K562 (cell line): Measurements from ENCODE around the gene PRKCB. TPM values are rescaled to one million over a fixed set of nuclear protein-coding genes. Genes with fewer than 3 reads are reported as not detected.

Experiments used
- ATAC-seq: fragments of 200-7000 bp; cut with Tn5 transposase; 3 replicates; pipeline ENCODE4 v1.9.1; 2020; ENCODE audit warnings: moderate library complexity
- BruUV-seq: library from RNA; stranded (reverse); fragments of 400-500 nt; replicated peaks from 2 replicates; lab custom pipeline; 2021; lab: Mats Ljungman, UMichigan
- CTCF ChIA-PET: fragments of 300-600 bp; formaldehyde crosslinking; extraction: SDS; loops from one replicate; lab custom pipeline; 2021; ENCODE audit warnings: low intra/inter-chr PET ratio; lab: Yijun Ruan, JAX
- POLR2A ChIA-PET: fragments of 300-600, 350-650 bp; sonication (Branson Sonifier 250); formaldehyde crosslinking; extraction: SDS; loops from one replicate; lab custom pipeline; 2021; ENCODE audit warnings: antibody characterized with exemption, inconsistent platforms; lab: Yijun Ruan, JAX
- DNase-seq, 4 experiments: peaks; one replicate each; pipeline versions ENCODE4 v3.0.0 to v3.0.0-alpha.2; 2011 to 2018; ENCODE audit warnings: low spot score in 3 of 4, mixed read lengths in 3 of 4; ENCODE audit errors: extremely low read depth in 1 of 4
- FAIRE-seq: peaks from 2 replicates; lab custom pipeline; 2011; peaks lifted over from hg19 to GRCh38; lab: Jason Lieb, UNC
- H2AFZ ChIP-seq: 2 replicates; pipeline ENCODE4 v1.6.0; 2011; ENCODE audit warnings: low read depth, low read length, control low read depth, inconsistent platforms
- H3K27ac ChIP-seq: fragments of 200-600 bp; 3 replicates; pipeline ENCODE4 v1.8.0; 2011; ENCODE audit warnings: low read depth, mild to moderate bottlenecking, control low read depth, inconsistent platforms, low read length, moderate library complexity, mixed read lengths; ENCODE audit errors: extremely low read depth
- H3K27me3 ChIP-seq, 2 experiments: fragments of 300-600 bp in 1 of 2; 2 replicates in 1 of 2; 3 replicates in 1 of 2; pipeline versions ENCODE4 v1.6.0 to v1.8.0; 2011; ENCODE audit warnings: inconsistent platforms in 2 of 2, low read length in 2 of 2, mild to moderate bottlenecking in 1 of 2, mixed read lengths in 1 of 2, moderate library complexity in 1 of 2; ENCODE audit not compliant: control insufficient read depth in 2 of 2, insufficient read depth in 2 of 2
- H3K36me3 ChIP-seq: fragments of 300-600 bp; 3 replicates; pipeline ENCODE4 v1.8.0; 2011; ENCODE audit warnings: mild to moderate bottlenecking, low read length, inconsistent platforms; ENCODE audit not compliant: control insufficient read depth, insufficient read depth
- H3K4me1 ChIP-seq, 2 experiments: fragments of 200-600 bp in 1 of 2; replicated peaks in 1 of 2; 2 replicates in 1 of 2; 3 replicates in 1 of 2; pipeline versions ENCODE4 v1.5.1 to v1.8.0; 2011; ENCODE audit warnings: inconsistent platforms in 2 of 2, low read length in 2 of 2, mild to moderate bottlenecking in 1 of 2, mixed read lengths in 1 of 2, moderate library complexity in 1 of 2; ENCODE audit not compliant: control insufficient read depth in 2 of 2, insufficient read depth in 2 of 2
- H3K4me2 ChIP-seq: 2 replicates; pipeline ENCODE4 v1.6.1; 2011; ENCODE audit warnings: low read length, control low read depth, inconsistent platforms, mixed read lengths; ENCODE audit not compliant: insufficient read depth
- H3K4me3 ChIP-seq: fragments of 200-600 bp; sonication (generic), shearing (Covaris generic); 2 replicates; pipeline ENCODE4 v1.5.1; 2016; ENCODE audit warnings: control low read depth, inconsistent platforms
- H3K79me2 ChIP-seq: fragments of 200-600 bp; 3 replicates; pipeline ENCODE4 v1.8.0; 2011; ENCODE audit warnings: low read length, inconsistent platforms; ENCODE audit not compliant: control insufficient read depth, insufficient read depth
- H3K9ac ChIP-seq, 2 experiments: 2 replicates each; pipeline versions ENCODE4 v1.6.0 to v1.6.1; 2011; ENCODE audit warnings: low read depth in 2 of 2, low read length in 2 of 2, control low read depth in 1 of 2, inconsistent platforms in 1 of 2, mild to moderate bottlenecking in 1 of 2, mixed read lengths in 1 of 2; ENCODE audit not compliant: insufficient read depth in 1 of 2
- H3K9me1 ChIP-seq: one replicate; pipeline ENCODE4 v1.6.0; 2011; ENCODE audit warnings: inconsistent platforms, mild to moderate bottlenecking, low read length, moderate library complexity; ENCODE audit not compliant: control insufficient read depth, insufficient read depth
- H3K9me3 ChIP-seq: replicated peaks from 2 replicates; pipeline ENCODE4 v1.5.1; 2011; ENCODE audit warnings: low read depth, low read length, inconsistent platforms; ENCODE audit not compliant: control insufficient read depth, insufficient read depth
- H4K20me1 ChIP-seq: replicated peaks from 2 replicates; pipeline ENCODE4 v1.6.1; 2011; ENCODE audit warnings: low read length, inconsistent platforms, mixed read lengths; ENCODE audit not compliant: control insufficient read depth, insufficient read depth
- CHD1 ChIP-seq: fragments of 200-600 bp; sonication (generic); IDR thresholded peaks from one replicate; pipeline ENCODE4 v1.6.1; 2012; ENCODE audit warnings: mild to moderate bottlenecking, moderate library complexity, low read length, inconsistent platforms
- KAT8 ChIP-seq: fragments of 450-650 bp; IDR thresholded peaks from 2 replicates; pipeline ENCODE4 v1.6.1; 2016; ENCODE audit warnings: low read depth, mild to moderate bottlenecking
- NR2C2 ChIP-seq, 2 experiments: fragments of 200-800 bp in 1 of 2; sonication (Bioruptor generic) in 1 of 2; sonication (generic) in 1 of 2; formaldehyde crosslinking in 1 of 2; IDR thresholded peaks; 2 replicates each; pipeline versions ENCODE4 v1.6.1 to v1.8.0; 2016 to 2022; ENCODE audit warnings: mild to moderate bottlenecking in 1 of 2, missing compliant biosample characterization in 1 of 2, missing genetic modification characterization in 1 of 2, missing genetic modification reagents in 1 of 2
- POLR2A ChIP-seq: fragments of 450-650 bp; conservative IDR thresholded peaks from 2 replicates; pipeline ENCODE4 v1.6.1; 2016
- RREB1 ChIP-seq: fragments of 250-450 bp; sonication (Bioruptor Pico); IDR thresholded peaks from 2 replicates; pipeline ENCODE4 v1.4.0; 2020
- SIX5 ChIP-seq, 2 experiments: IDR thresholded peaks; 2 replicates each; pipeline ENCODE4 v1.6.1; 2011; ENCODE audit warnings: low read length in 2 of 2, borderline replicate concordance in 1 of 2, low read depth in 1 of 2, mild to moderate bottlenecking in 1 of 2, moderate library complexity in 1 of 2; ENCODE audit not compliant: insufficient read depth in 1 of 2
- SNIP1 ChIP-seq: fragments of 450-650 bp; IDR thresholded peaks from 2 replicates; pipeline ENCODE4 v1.7.1; 2017; ENCODE audit warnings: low read depth, mild to moderate bottlenecking
- STAG1 ChIP-seq: sonication (generic); formaldehyde crosslinking; IDR thresholded peaks from 2 replicates; pipeline ENCODE4 v1.5.0; 2020; ENCODE audit warnings: missing genetic modification reagents, borderline replicate concordance
- SUPT5H ChIP-seq: fragments of 450-650 bp; IDR thresholded peaks from 2 replicates; pipeline ENCODE4 v1.6.1; 2016
- TCF7L2 ChIP-seq: fragments of 150-350 bp; IDR thresholded peaks from 2 replicates; pipeline ENCODE4 v1.6.1; 2016; ENCODE audit warnings: low read depth, mild to moderate bottlenecking, low read length, moderate library complexity
- ZNF583 ChIP-seq: fragments of 250-450 bp; sonication (Bioruptor Pico); IDR thresholded peaks from 2 replicates; pipeline ENCODE4 v1.4.0; 2020
- WGBS: fragments of 100-300 bp; shearing (Covaris generic); methylation state at CpG from one replicate; pipeline ENCODE4 v1.1.6; 2016; ENCODE audit warnings: low coverage, mixed read lengths; ENCODE audit not compliant: insufficient coverage; ENCODE audit errors: missing lambda C conversion rate; 5-methylcytosine and 5-hydroxymethylcytosine counted together
- in situ Hi-C: fragments of 300-500 bp; cut with MboI; formaldehyde crosslinking; loops from 4 replicates; pipeline ENCODE4 v1.15.0; 2018; ENCODE audit warnings: inconsistent platforms, mixed read lengths
- intact Hi-C: fragments of 100-400 bp; cut with micrococcal nuclease; formaldehyde crosslinking; loops from 2 replicates; pipeline ENCODE4 v1.14.2; 2022
- polyA plus RNA-seq, 8 experiments: library from polyadenylated mRNA; depleted of rRNA in 4 of 8; stranded (reverse) in 5 of 8; unstranded in 3 of 8; fragments of >200 nt; fragmentation: Nextera tagmentation in 2 of 8; fragmentation: Illumina TruSeq in 1 of 8; extraction: Ambion mirVana in 2 of 8; extraction: Trizol in 1 of 8; gene quantifications; 2 replicates each; pipeline versions ENCODE4 v1.2.1 to v1.2.3, GENCODE V29; 2011 to 2014; ENCODE audit warnings: inconsistent platforms in 1 of 8, missing spikeins in 1 of 8
- total RNA-seq, 7 experiments: library from RNA; depleted of rRNA in 6 of 7; stranded (reverse); fragments of >200 nt in 6 of 7; fragmentation: Illumina TruSeq in 2 of 7; extraction: Trizol in 2 of 7; gene quantifications; 2 replicates each; pipeline versions ENCODE4 v1.2.1 to v1.2.3, GENCODE V29; 2011 to 2021; ENCODE audit warnings: low replicate concordance in 1 of 7

Gene PRKCB
- total and polyA plus RNA-seq, 9 of the 15 experiments (the other 6 are each of a cell fraction or from before 2014, with no cell fraction given) = 49.9 to 276 (median 148) TPM

- DNase-seq = no peak
- H3K36me3 ChIP-seq = peaks cover 85% of the 10 kb centered on the region
- H3K9me1 ChIP-seq = no peaks in the 10 kb centered on the region
- ChIA-PET CTCF (no interaction called here), POLR2A (interaction anchor here (1.1 to 3.0 kb wide), 2 partner anchors 12 to 22 kb away, joined by 3 to 8 read pairs; no protein-coding TSS in a partner anchor)
- ATAC-seq = no peak
- 0 out of 2 replicates have a peak, but pooled peaks cover 4% of the 10 kb centered on the region for H4K20me1 ChIP-seq
- peaks cover 2 to 6% of the 10 kb centered on the region in 2 experiments; a peak in 1 of 5 replicates for H3K4me1 ChIP-seq
- no peak overlapping the region for H3K9ac ChIP-seq
- intact Hi-C loops = no loop called here
- no peaks in the 10 kb centered on the region for H3K27me3 ChIP-seq
- no peaks in the 10 kb centered on the region; the same call in 2 of the 3 replicates for H3K79me2 ChIP-seq
- in situ Hi-C loops = no loop called here
- 93% methylated on average over 1 of the region's 1 CpG for WGBS
- H3K27ac ChIP-seq = no peak overlapping the region
- TF ChIP-seq POLR2A (peak; percentile 50), TCF7L2 (no peak), SUPT5H (peak; percentile 51; the same call in 1 of the 2 replicates), SNIP1 (no peak), NR2C2 (CRISPR knock-in tag; IDR thresholded peaks at IDR 0.05) (no peak), NR2C2 (tag; IDR thresholded peaks at IDR 0.05) (no peak)
- TF ChIP-seq, all 486 proteins: peak for 2
- H2AFZ ChIP-seq = no peak overlapping the region
- FAIRE-seq = no peak
- H3K4me3 ChIP-seq = no peak overlapping the region
- no peaks in the 10 kb centered on the region for H3K9me3 ChIP-seq
- no peak overlapping the region for H3K4me2 ChIP-seq
- no TSS peak for BruUV-seq
Measured at GRCh38 chr16:24123275-24123674, 287.5 kb downstream of the PRKCB start.

DNA sequence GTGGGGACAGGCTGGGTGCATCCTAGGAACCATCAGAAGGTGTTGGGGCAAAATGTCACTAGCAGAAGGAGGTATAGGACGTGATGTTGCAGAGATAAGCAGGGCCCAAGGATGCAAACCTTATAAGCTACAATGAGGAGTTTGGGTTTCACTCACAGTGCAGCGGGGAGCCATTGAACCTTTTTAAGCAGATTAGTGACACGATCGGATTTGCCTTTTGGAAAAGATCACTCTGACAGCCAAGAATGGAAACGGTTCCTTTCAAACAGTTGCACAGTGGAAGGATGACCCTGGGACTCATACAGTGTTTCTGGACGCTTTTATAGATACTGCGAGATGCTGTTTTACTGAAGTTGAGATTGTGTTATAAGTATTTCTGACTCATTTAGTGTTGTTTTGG, 288.5 kb downstream of the PRKCB start:
- Histone ChIP-seq H2AFZ (no peak overlapping the region), H3K36me3 (peaks cover 92% of the 10 kb centered on the region), H3K4me2 (no peak overlapping the region), H3K9me3 (no peaks in the 10 kb centered on the region), H3K79me2 (no peaks in the 10 kb centered on the region; the same call in 2 of the 3 replicates), H3K9me1 (no peaks in the 10 kb centered on the region), H4K20me1 (0 out of 2 replicates have a peak, but pooled peaks cover 4% of the 10 kb centered on the region), H3K4me3 (no peak overlapping the region), H3K4me1 (peaks cover under 1 to 2% of the 10 kb centered on the region in 2 experiments; a peak in 1 of 5 replicates), H3K27ac (no peak overlapping the region), H3K27me3 (no peaks in the 10 kb centered on the region), H3K9ac (no peak overlapping the region)
- POLR2A ChIA-PET = no interaction called here
- no peak for FAIRE-seq
- WGBS = 92% methylated on average over 7 of the region's 7 CpGs
- in situ Hi-C loops (no loop called here), intact Hi-C loops (no loop called here)
- DNase-seq = no peak
- CTCF ChIA-PET = no interaction called here
- no peak for ATAC-seq
- no TSS peak for BruUV-seq
- TF ChIP-seq RREB1 = no peak
- no peak for TF ChIP-seq STAG1 (CRISPR knock-in tag)
- TF ChIP-seq SIX5 (IDR thresholded peaks at IDR 0.05; ENCODE audit: borderline replicate concordance in 1 of 2, insufficient read depth in 1 of 2, low read depth in 1 of 2, low read length in 2 of 2) = no peak
- no peak for TF ChIP-seq KAT8
- TF ChIP-seq CHD1 = no peak
- no peak for TF ChIP-seq ZNF583 (CRISPR knock-in tag)
